ENCODE measurements around the gene YY1.

The YY1 gene

GRCh38 chr14:100317912-100318808 is 79.2 kb downstream of the YY1 start:
- Histone ChIP-seq H2AFZ (ENCODE audit: low read length) (no peak overlapping the region), H3K4me2 (ENCODE audit: low read depth, low read length, poor library complexity, severe bottlenecking) (no peak overlapping the region), H3K9me2 (replicated peaks; ENCODE audit: low read depth, low read length) (no peaks in the 10 kb centered on the region), H3F3A (ENCODE audit: low read depth) (no peaks in the 10 kb centered on the region), H3K9ac (ENCODE audit: low read depth, low read length, poor library complexity, severe bottlenecking) (no peak overlapping the region), H4K20me1 (ENCODE audit: insufficient read depth, low read length, poor library complexity, severe bottlenecking) (no peaks in the 10 kb centered on the region), H3K4me3 (ENCODE audit: low read length, poor library complexity, severe bottlenecking) (no peak overlapping the region), H3K4me1 (ENCODE audit: insufficient read depth, low read length, poor library complexity, severe bottlenecking) (no peaks in the 10 kb centered on the region), H3K27me3 (ENCODE audit: insufficient read depth, low read length, poor library complexity, severe bottlenecking) (no peaks in the 10 kb centered on the region), H3K9me3 (ENCODE audit: insufficient read depth, low read depth, low read length) (no peaks in the 10 kb centered on the region), H3K36me3 (ENCODE audit: insufficient read depth, low read length) (no peaks in the 10 kb centered on the region), H3K79me2 (ENCODE audit: insufficient read depth, low read length) (no peaks in the 10 kb centered on the region)
- TF ChIP-seq EZH2phosphoT487 (IDR thresholded peaks at IDR 0.05; ENCODE audit: borderline replicate concordance) = no peak
- TF ChIP-seq, protein P1, sequence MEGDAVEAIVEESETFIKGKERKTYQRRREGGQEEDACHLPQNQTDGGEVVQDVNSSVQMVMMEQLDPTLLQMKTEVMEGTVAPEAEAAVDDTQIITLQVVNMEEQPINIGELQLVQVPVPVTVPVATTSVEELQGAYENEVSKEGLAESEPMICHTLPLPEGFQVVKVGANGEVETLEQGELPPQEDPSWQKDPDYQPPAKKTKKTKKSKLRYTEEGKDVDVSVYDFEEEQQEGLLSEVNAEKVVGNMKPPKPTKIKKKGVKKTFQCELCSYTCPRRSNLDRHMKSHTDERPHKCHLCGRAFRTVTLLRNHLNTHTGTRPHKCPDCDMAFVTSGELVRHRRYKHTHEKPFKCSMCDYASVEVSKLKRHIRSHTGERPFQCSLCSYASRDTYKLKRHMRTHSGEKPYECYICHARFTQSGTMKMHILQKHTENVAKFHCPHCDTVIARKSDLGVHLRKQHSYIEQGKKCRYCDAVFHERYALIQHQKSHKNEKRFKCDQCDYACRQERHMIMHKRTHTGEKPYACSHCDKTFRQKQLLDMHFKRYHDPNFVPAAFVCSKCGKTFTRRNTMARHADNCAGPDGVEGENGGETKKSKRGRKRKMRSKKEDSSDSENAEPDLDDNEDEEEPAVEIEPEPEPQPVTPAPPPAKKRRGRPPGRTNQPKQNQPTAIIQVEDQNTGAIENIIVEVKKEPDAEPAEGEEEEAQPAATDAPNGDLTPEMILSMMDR (conservative IDR thresholded peaks at IDR 0.05; ENCODE audit: low read length) = peak; percentile 49

DNA sequence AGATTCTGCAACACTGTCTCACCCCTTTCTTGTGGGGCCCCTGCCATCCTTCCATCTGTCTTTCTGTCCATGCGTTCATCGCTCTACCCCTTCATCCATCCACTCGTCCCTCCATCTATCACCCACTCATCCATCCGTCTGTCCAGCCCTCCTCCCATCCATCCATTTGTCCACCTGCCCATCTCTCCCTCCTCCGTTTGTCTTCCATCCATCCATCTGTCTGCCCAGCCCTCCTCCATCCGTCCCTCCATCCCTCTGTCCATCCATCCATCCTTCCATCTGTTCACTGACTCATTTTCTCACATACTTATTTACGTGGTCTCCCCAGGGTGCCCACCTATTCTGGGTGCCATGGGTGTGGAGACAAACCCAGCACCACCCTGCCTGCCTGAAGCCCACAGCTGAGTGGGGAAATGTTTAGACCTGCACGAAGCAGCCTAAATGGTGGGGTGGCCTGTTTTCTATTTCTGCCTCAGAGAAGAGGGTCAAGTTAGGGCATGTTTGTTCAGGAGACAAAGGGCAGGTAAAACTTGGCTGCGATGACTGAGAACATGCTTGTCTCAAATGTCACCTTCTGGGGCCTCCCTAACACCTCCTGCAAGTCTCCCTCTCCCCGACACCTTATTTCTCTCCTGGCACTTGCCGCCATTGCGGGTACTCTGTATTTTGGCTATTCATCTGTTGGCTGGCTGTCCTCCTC is 81.4 kb downstream of the YY1 start:
- Histone ChIP-seq H3K4me2 (ENCODE audit: low read depth, low read length, poor library complexity, severe bottlenecking) (no peak overlapping the region), H3K4me1 (ENCODE audit: insufficient read depth, low read length, poor library complexity, severe bottlenecking) (no peaks in the 10 kb centered on the region), H3K79me2 (ENCODE audit: insufficient read depth, low read length) (no peaks in the 10 kb centered on the region), H3F3A (ENCODE audit: low read depth) (no peaks in the 10 kb centered on the region), H4K20me1 (ENCODE audit: insufficient read depth, low read length, poor library complexity, severe bottlenecking) (no peaks in the 10 kb centered on the region), H3K4me3 (ENCODE audit: low read length, poor library complexity, severe bottlenecking) (no peak overlapping the region), H2AFZ (ENCODE audit: low read length) (no peak overlapping the region), H3K9me3 (ENCODE audit: insufficient read depth, low read depth, low read length) (no peaks in the 10 kb centered on the region), H3K36me3 (ENCODE audit: insufficient read depth, low read length) (no peaks in the 10 kb centered on the region), H3K9ac (ENCODE audit: low read depth, low read length, poor library complexity, severe bottlenecking) (no peak overlapping the region), H3K9me2 (replicated peaks; ENCODE audit: low read depth, low read length) (no peaks in the 10 kb centered on the region), H3K27me3 (ENCODE audit: insufficient read depth, low read length, poor library complexity, severe bottlenecking) (no peaks in the 10 kb centered on the region)
- no peak for TF ChIP-seq EZH2phosphoT487 (IDR thresholded peaks at IDR 0.05; ENCODE audit: borderline replicate concordance)
- TF ChIP-seq, protein P1 (conservative IDR thresholded peaks at IDR 0.05; ENCODE audit: low read length) = no peak

- Histone ChIP-seq H3K9me3 (ENCODE audit: insufficient read depth, low read depth, low read length) (no peaks in the 10 kb centered on the region), H3K4me2 (ENCODE audit: low read depth, low read length, poor library complexity, severe bottlenecking) (no peak overlapping the region), H2AFZ (ENCODE audit: low read length) (no peak overlapping the region), H3K9ac (ENCODE audit: low read depth, low read length, poor library complexity, severe bottlenecking) (no peak overlapping the region), H4K20me1 (ENCODE audit: insufficient read depth, low read length, poor library complexity, severe bottlenecking) (no peaks in the 10 kb centered on the region), H3K79me2 (ENCODE audit: insufficient read depth, low read length) (no peaks in the 10 kb centered on the region), H3K9me2 (replicated peaks; ENCODE audit: low read depth, low read length) (no peaks in the 10 kb centered on the region), H3F3A (ENCODE audit: low read depth) (no peaks in the 10 kb centered on the region), H3K36me3 (ENCODE audit: insufficient read depth, low read length) (no peaks in the 10 kb centered on the region), H3K4me3 (ENCODE audit: low read length, poor library complexity, severe bottlenecking) (no peak overlapping the region), H3K27me3 (ENCODE audit: insufficient read depth, low read length, poor library complexity, severe bottlenecking) (no peaks in the 10 kb centered on the region), H3K4me1 (ENCODE audit: insufficient read depth, low read length, poor library complexity, severe bottlenecking) (no peaks in the 10 kb centered on the region)
- TF ChIP-seq, protein P1 (conservative IDR thresholded peaks at IDR 0.05; ENCODE audit: low read length) = no peak
- TF ChIP-seq EZH2phosphoT487 (IDR thresholded peaks at IDR 0.05; ENCODE audit: borderline replicate concordance) = no peak
Observed at GRCh38 chr14:100321473-100322137, 82.7 kb downstream of the YY1 start.

Measured in Loucy (cell line).